MG63 (cell line): Measurements from ENCODE around the gene SHANK1. TPM values are rescaled to one million over a fixed set of nuclear protein-coding genes. Genes with fewer than 3 reads are reported as not detected.
"Not testable (repeated sequence)": the region's sequence is repeated elsewhere in the genome, so short reads cannot be mapped to it uniquely, and the experiment has no call there.

Experiments used
- DNase-seq: peaks from one replicate; pipeline ENCODE4 v3.0.0-alpha.2; 2020
- H3K27me3 ChIP-seq: fragments of 250-450 bp; sonication (Bioruptor Pico); 2 replicates; pipeline ENCODE4 v1.5.1; 2020; ENCODE audit warnings: mild to moderate bottlenecking, moderate library complexity
- H3K36me3 ChIP-seq: fragments of 250-450 bp; sonication (Bioruptor Pico); 2 replicates; pipeline ENCODE4 v1.5.1; 2020; ENCODE audit warnings: mild to moderate bottlenecking, moderate library complexity
- H3K4me3 ChIP-seq: fragments of 250-450 bp; sonication (Bioruptor Pico); 2 replicates; pipeline ENCODE4 v1.5.1; 2020; ENCODE audit warnings: mild to moderate bottlenecking, moderate library complexity
- H3K9me3 ChIP-seq: fragments of 250-450 bp; sonication (Bioruptor Pico); 2 replicates; pipeline ENCODE4 v1.5.1; 2020; ENCODE audit warnings: mild to moderate bottlenecking, moderate library complexity
- total RNA-seq: library from RNA; depleted of rRNA; stranded (reverse); fragments of >200 nt; shearing (Covaris generic); gene quantifications from 2 replicates; pipeline ENCODE4 v1.2.3, GENCODE V29; 2014; ENCODE audit warnings: low replicate concordance; rRNA removed

SHANK1 gene
- total RNA-seq, 1 experiment from 2014 or later = 3.6 TPM

DNA sequence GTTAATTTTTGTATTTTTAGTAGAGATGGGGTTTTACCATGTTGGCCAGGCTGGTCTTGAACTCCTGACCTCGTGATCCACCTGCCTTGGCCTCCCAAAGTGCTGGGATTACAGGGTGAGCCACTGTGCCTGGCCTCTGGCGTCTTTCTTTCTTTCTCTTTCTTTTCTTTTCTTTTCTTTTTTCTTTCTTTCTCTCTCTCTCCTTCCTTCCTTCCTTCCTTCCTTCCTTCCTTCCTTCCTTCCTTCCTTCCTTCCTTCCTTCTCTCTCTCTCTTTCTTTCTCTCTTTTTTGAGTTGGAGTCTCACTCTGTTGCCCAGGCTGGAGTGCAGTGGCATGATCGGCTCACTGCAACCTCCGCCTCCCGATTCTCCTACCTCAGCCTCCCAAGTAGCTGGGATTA lies 100.4 kb downstream of the SHANK1 start:
- H3K4me3 ChIP-seq, DNase-seq, H3K27me3 ChIP-seq, H3K36me3 ChIP-seq, H3K9me3 ChIP-seq: not testable (repeated sequence)

DNA sequence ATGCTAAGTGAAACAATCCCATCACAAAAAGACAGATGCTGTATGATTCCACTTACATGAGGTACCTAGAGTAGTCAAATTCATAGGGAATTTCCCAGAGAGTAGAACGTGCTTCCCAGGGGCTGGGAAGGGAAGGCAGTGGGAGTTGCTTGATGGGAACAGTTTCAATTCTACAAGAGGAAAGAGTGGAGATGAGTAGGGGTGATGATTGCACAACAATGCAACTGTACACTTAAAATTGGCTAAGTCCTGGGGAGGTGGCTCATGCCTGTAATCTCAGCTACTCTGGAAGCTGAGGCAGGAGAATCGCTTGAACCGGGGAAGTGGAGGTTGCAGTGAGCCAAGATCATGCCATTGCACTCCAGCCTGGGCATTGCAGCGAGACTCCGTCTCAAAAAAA lies 101.2 kb downstream of the SHANK1 start:
- H3K9me3 ChIP-seq, H3K4me3 ChIP-seq, DNase-seq, H3K36me3 ChIP-seq, H3K27me3 ChIP-seq: not testable (repeated sequence)

DNA sequence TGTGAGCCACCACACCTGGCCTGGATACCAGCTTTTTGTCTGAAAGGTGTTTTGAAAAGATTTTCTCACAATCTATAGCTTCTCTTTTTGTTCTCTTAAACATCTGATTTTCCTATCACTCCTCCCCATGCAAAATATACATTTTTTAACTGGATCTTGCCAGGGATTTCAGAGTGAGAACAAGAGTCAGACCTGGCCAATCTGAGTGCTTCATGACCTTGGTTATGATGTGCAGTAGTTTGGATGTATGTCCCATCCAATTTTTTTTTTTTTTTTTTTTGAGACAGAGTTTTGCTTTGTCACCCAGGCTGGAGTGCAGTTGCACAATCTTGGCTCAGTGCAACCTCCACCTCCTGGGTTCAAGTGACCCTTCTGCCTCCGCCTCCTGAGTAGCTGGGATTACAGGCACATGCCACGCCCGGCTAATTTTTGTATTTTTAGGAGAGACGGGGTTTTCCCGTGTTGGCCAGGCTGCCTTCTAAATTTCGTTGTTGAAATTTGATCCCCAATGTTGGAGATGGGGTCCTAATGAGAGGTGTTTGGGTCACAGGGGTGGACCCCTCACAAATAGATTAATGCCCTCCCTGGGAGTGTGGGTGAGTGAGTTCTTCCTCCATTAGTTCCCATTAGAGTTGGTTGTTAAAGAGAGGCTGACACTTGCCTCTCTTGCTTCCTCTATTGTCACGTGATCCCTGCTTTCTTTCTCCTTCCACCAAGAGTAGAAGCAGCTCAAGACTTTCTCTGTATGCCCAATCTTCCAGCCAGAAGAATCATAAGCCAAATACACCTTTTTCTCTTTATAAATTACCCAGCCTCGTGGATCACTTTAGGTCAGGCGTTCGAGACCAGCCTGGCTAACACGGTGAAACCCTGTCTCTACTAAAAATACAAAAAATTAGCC lies 106.8 kb downstream of the SHANK1 start:
- H3K27me3 ChIP-seq, H3K9me3 ChIP-seq, H3K4me3 ChIP-seq, H3K36me3 ChIP-seq, DNase-seq: not testable (repeated sequence)

Other genes with a start within 250 kb of the SHANK1 start
- 98.5 and 127 TPM in 2 replicates for gene EMC10, start 243.3 kb downstream of the SHANK1 start, total RNA-seq
- gene GARIN5A, start 243.0 kb downstream of the SHANK1 start, total RNA-seq = 1.2 TPM in 1 of 2 replicates, not detected in the other
- gene JOSD2, start 208.6 kb downstream of the SHANK1 start, total RNA-seq = 92.8 and 140 TPM in 2 replicates
- gene ASPDH, start 205.9 kb downstream of the SHANK1 start, total RNA-seq = not detected in 2 replicates
- 1.1 and 1.7 TPM in 2 replicates for gene LRRC4B, start 151.4 kb downstream of the SHANK1 start, total RNA-seq
- not detected in 2 replicates for gene SYT3, start 79.9 kb downstream of the SHANK1 start, total RNA-seq
- gene C19orf81, start 70.4 kb downstream of the SHANK1 start, total RNA-seq = 0.33 TPM in 1 of 2 replicates, not detected in the other
- 105 and 139 TPM in 2 replicates for gene CLEC11A, start 3.6 kb upstream of the SHANK1 start, total RNA-seq
- gene GPR32, start 50.7 kb upstream of the SHANK1 start, total RNA-seq = not detected in 2 replicates
- not detected in 2 replicates for gene ACP4, start 70.6 kb upstream of the SHANK1 start, total RNA-seq
- gene KLK1, start 104.0 kb upstream of the SHANK1 start, total RNA-seq = not detected in 2 replicates
- not detected in 2 replicates for gene KLK15, start 113.8 kb upstream of the SHANK1 start, total RNA-seq
- gene KLK3, start 135.1 kb upstream of the SHANK1 start, total RNA-seq = not detected in 2 replicates
- gene KLK2, start 153.6 kb upstream of the SHANK1 start, total RNA-seq = not detected in 2 replicates
- gene KLK4, start 191.6 kb upstream of the SHANK1 start, total RNA-seq = not detected in 2 replicates
- gene KLK5, start 233.2 kb upstream of the SHANK1 start, total RNA-seq = 278 and 454 TPM in 2 replicates
- 4.8 and 8.5 TPM in 2 replicates for gene KLK6, start 249.8 kb upstream of the SHANK1 start, total RNA-seq